ENCODE results near the gene GFER. TPM values are rescaled to one million over a fixed set of nuclear protein-coding genes. Genes with fewer than 3 reads are reported as not detected.

Gene GFER
- polyA plus RNA-seq, 1 of the 3 experiments (the other 2 are of a cell fraction), result 20.4 TPM

DNA sequence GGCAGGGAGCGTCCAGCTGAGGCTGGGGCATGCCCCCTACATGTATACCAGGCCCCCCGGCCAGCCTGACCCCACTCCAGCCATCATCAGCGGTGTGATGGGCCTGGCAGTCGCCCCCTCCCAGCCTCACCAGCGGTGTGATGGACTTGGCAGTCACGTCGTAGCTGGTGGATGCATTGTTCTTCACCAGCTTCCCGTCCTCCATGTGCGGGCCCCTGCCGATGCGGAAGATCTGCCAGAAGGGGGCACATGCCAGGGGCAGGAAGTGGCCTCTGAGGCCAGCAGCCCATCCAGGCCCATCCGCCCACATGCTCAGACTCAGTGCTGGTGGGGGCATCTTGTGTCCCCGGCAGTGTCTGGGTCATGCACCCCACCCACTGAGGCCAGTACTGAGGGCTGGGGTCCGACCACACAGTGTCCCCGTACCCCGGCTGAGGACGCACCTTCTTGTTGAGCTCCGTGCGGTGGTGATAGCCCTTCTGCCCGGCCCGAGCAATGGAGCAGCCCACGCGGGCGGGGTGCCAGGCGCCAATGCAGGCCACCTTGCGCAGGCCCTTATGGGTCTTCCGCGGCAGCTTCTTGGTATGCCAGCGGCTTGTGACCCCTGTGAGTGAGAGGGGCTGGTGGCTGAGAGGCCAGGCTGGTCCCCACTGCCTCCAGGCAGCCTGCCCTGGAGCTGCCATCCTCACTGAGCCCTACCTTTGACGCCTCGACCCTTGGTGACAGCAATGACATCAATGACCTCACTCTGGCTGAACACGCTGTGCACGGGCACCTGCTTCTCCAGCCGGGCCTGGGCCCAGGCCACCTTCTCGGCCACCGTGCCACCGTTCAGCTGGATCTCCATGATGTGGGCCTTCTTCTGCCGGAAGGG is 37.3 kb upstream of the GFER start:
- no peak for TF ChIP-seq TCF12 (IDR thresholded peaks at IDR 0.05)
- TF ChIP-seq, protein P1, sequence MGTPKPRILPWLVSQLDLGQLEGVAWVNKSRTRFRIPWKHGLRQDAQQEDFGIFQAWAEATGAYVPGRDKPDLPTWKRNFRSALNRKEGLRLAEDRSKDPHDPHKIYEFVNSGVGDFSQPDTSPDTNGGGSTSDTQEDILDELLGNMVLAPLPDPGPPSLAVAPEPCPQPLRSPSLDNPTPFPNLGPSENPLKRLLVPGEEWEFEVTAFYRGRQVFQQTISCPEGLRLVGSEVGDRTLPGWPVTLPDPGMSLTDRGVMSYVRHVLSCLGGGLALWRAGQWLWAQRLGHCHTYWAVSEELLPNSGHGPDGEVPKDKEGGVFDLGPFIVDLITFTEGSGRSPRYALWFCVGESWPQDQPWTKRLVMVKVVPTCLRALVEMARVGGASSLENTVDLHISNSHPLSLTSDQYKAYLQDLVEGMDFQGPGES (IDR thresholded peaks at IDR 0.05; ENCODE audit: low read depth, low read length), result no peak
- H4K20me1 ChIP-seq (ENCODE audit: insufficient read depth), result no peaks in the 10 kb centered on the region
- H2AFZ ChIP-seq (ENCODE audit: low read depth), result no peak overlapping the region
- DNase-seq, result no peak
- H3F3A ChIP-seq (replicated peaks; ENCODE audit: insufficient read depth), result no peaks in the 10 kb centered on the region
- no peaks in the 10 kb centered on the region for H3K9me3 ChIP-seq
- POLR2A ChIA-PET, result no interaction called here
- H3K79me2 ChIP-seq (ENCODE audit: insufficient read depth), result no peaks in the 10 kb centered on the region
- no peaks in the 10 kb centered on the region for H3K9me2 ChIP-seq
- H3K36me3 ChIP-seq (replicated peaks in 1 of 2; ENCODE audit: control insufficient read depth in 1 of 2, insufficient read depth in 2 of 2, low read length in 1 of 2), result no peaks in the 10 kb centered on the region
- H3K4me2 ChIP-seq, result no peak overlapping the region
- WGBS (ENCODE audit: low lambda C conversion rate), result 86% methylated on average over 7 of the region's 38 CpGs
- no peak overlapping the region for H3K27ac ChIP-seq (ENCODE audit: low read depth in 2 of 2, low read length in 1 of 2)
- H3K27me3 ChIP-seq (ENCODE audit: insufficient read depth), result no peaks in the 10 kb centered on the region
- H3K4me3 ChIP-seq (ENCODE audit: low read depth in 2 of 2, low read length in 1 of 2), result no peak overlapping the region
- H3K4me1 ChIP-seq (ENCODE audit: control insufficient read depth in 1 of 2, insufficient read depth in 2 of 2, low read depth in 1 of 2, low read length in 1 of 2), result peaks cover 0 to 8% of the 10 kb centered on the region in 2 experiments; a peak in 2 of 4 replicates
- H3K9ac ChIP-seq, result no peak overlapping the region
- CTCF ChIA-PET, result interaction anchor here (0.9 to 1.9 kb wide), 4 partner anchors 12 to 194 kb away, joined by 3 to 6 read pairs (median 4); no protein-coding TSS in a partner anchor

DNA sequence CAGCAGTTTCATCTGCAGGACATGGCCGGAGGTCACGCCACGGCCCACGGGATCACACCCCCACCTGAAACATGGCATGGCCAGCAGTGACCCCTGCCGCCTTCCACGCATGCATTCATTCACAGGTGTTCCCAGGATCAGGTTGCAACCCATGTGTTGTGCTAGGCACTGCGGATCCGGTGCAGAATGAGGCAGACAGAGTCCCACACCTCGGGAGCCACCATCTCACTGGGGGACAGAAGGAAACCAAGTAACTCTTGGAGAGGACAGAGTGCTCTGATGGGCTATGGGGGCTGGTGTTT is 36.7 kb upstream of the GFER start:
- WGBS (ENCODE audit: low lambda C conversion rate), result 78% methylated on average over 9 of the region's 9 CpGs
- TF ChIP-seq, protein P2, sequence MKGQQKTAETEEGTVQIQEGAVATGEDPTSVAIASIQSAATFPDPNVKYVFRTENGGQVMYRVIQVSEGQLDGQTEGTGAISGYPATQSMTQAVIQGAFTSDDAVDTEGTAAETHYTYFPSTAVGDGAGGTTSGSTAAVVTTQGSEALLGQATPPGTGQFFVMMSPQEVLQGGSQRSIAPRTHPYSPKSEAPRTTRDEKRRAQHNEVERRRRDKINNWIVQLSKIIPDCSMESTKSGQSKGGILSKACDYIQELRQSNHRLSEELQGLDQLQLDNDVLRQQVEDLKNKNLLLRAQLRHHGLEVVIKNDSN (IDR thresholded peaks at IDR 0.05; ENCODE audit: borderline replicate concordance, low read depth), result no peak
- no peak for TF ChIP-seq GATA2 (CRISPR knock-in tag; IDR thresholded peaks at IDR 0.05)
- TF ChIP-seq FOXJ3 (CRISPR knock-in tag; IDR thresholded peaks at IDR 0.05), result no peak
- no peak for TF ChIP-seq TAF1 (IDR thresholded peaks at IDR 0.05; ENCODE audit: borderline replicate concordance, low read depth, low read length)
- no peak for TF ChIP-seq RXRA (IDR thresholded peaks at IDR 0.05; ENCODE audit: borderline replicate concordance, low read depth)
- TF ChIP-seq, protein P1 (IDR thresholded peaks at IDR 0.05; ENCODE audit: low read depth, low read length), result no peak
- TF ChIP-seq NRF1 (IDR thresholded peaks at IDR 0.05; ENCODE audit: low read depth, low read length), result no peak
- Histone ChIP-seq H4K20me1 (ENCODE audit: insufficient read depth) (no peaks in the 10 kb centered on the region), H3K4me2 (no peak overlapping the region), H3K4me3 (ENCODE audit: low read depth in 2 of 2, low read length in 1 of 2) (no peak overlapping the region), H3K4me1 (ENCODE audit: control insufficient read depth in 1 of 2, insufficient read depth in 2 of 2, low read depth in 1 of 2, low read length in 1 of 2) (peaks cover 0 to 2% of the 10 kb centered on the region in 2 experiments; a peak in 2 of 4 replicates), H3K27me3 (ENCODE audit: insufficient read depth) (no peaks in the 10 kb centered on the region), H2AFZ (ENCODE audit: low read depth) (no peak overlapping the region), H3K79me2 (ENCODE audit: insufficient read depth) (no peaks in the 10 kb centered on the region), H3K36me3 (replicated peaks in 1 of 2; ENCODE audit: control insufficient read depth in 1 of 2, insufficient read depth in 2 of 2, low read length in 1 of 2) (no peaks in the 10 kb centered on the region), H3K27ac (ENCODE audit: low read depth in 2 of 2, low read length in 1 of 2) (no peak overlapping the region), H3K9me2 (no peaks in the 10 kb centered on the region), H3K9ac (no peak overlapping the region), H3K9me3 (no peaks in the 10 kb centered on the region), H3F3A (replicated peaks; ENCODE audit: insufficient read depth) (no peaks in the 10 kb centered on the region)
- CTCF ChIA-PET, result interaction anchor here (1.3 kb wide), 1 partner anchor 17 kb away, joined by 4 read pairs; no protein-coding TSS in a partner anchor
- POLR2A ChIA-PET, result no interaction called here
- DNase-seq, result no peak
